Measurements from ENCODE around the gene OSER1. TPM values are rescaled to one million over a fixed set of nuclear protein-coding genes. Genes with fewer than 3 reads are reported as not detected.

The OSER1 gene
- total and polyA plus RNA-seq, 2 of the 8 experiments (the other 6 are each of a cell fraction or from before 2014, with no cell fraction given), result 24.5 to 31.8 TPM

GRCh38 chr20:44146272-44146671 lies 64.3 kb downstream of the OSER1 start:
- H2BK120ac ChIP-seq (replicated peaks; ENCODE audit: low read depth, low read length), result no peak overlapping the region
- no peak overlapping the region for H4K5ac ChIP-seq (ENCODE audit: insufficient read length, low read depth, low read length)
- no peaks in the 10 kb centered on the region for H3K23me2 ChIP-seq (ENCODE audit: low read depth, low read length)
- no peak overlapping the region for H3K18ac ChIP-seq (ENCODE audit: extremely low read depth, low read length)
- no peak for DNase-seq (ENCODE audit: low read depth in 1 of 2, low spot score in 2 of 2)
- H3K9ac ChIP-seq (replicated peaks in 1 of 4; ENCODE audit: extremely low read depth in 1 of 4, low read depth in 3 of 4, low read length in 3 of 4), result no peak overlapping the region
- no peaks in the 10 kb centered on the region for H3K4me1 ChIP-seq (replicated peaks in 1 of 4; ENCODE audit: control insufficient read depth in 3 of 4, insufficient read depth in 4 of 4, low read length in 3 of 4)
- H2BK12ac ChIP-seq (ENCODE audit: low read depth, low read length), result no peak overlapping the region
- no peaks in the 10 kb centered on the region for H4K20me1 ChIP-seq (replicated peaks in 1 of 2; ENCODE audit: control insufficient read depth in 1 of 2, insufficient read depth in 2 of 2, low read length in 2 of 2)
- H3K56ac ChIP-seq (replicated peaks; ENCODE audit: insufficient read length, low read depth, low read length), result no peak overlapping the region
- ChIA-PET CTCF (ENCODE audit: partially characterized antibody) (interaction anchor here (1.8 to 6.8 kb wide), 3 partner anchors 25 to 43 kb away, joined by 4 to 45 read pairs (median 6); no protein-coding TSS in a partner anchor), POLR2A (ENCODE audit: partially characterized antibody) (no interaction called here)
- TF ChIP-seq SUZ12 (IDR thresholded peaks at IDR 0.05; ENCODE audit: low read length), result no peak
- TF ChIP-seq ATF2 (IDR thresholded peaks at IDR 0.05; ENCODE audit: low read length), result no peak
- no peak for TF ChIP-seq SP1 (IDR thresholded peaks at IDR 0.05; ENCODE audit: low read depth, low read length)
- TF ChIP-seq JUND (IDR thresholded peaks at IDR 0.05; ENCODE audit: low read length), result no peak
- TF ChIP-seq KDM4A (IDR thresholded peaks at IDR 0.05; ENCODE audit: low read depth, low read length, severe bottlenecking), result no peak
- TF ChIP-seq, protein P1, sequence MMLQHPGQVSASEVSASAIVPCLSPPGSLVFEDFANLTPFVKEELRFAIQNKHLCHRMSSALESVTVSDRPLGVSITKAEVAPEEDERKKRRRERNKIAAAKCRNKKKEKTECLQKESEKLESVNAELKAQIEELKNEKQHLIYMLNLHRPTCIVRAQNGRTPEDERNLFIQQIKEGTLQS (IDR thresholded peaks at IDR 0.05; ENCODE audit: insufficient read depth, low read depth, low read length), result no peak
- TF ChIP-seq TAF7 (optimal IDR thresholded peaks at IDR 0.05; ENCODE audit: borderline replicate concordance, low read depth, low read length), result no peak
- TF ChIP-seq EZH2 (IDR thresholded peaks at IDR 0.05; ENCODE audit: low read depth, low read length, severe bottlenecking), result no peak
- no peak for TF ChIP-seq RNF2 (IDR thresholded peaks at IDR 0.05; ENCODE audit: borderline replicate concordance, low read depth, low read length, missing control alignments, poor library complexity, severe bottlenecking)
- TF ChIP-seq HDAC2 (IDR thresholded peaks at IDR 0.05; ENCODE audit: borderline replicate concordance in 1 of 2, low read depth in 2 of 2, low read length in 2 of 2), result no peak
- no peak for TF ChIP-seq NANOG (IDR thresholded peaks at IDR 0.05; ENCODE audit: insufficient read depth, low read depth, low read length, poor library complexity, severe bottlenecking)
- H3K27me3 ChIP-seq (replicated peaks in 1 of 4; ENCODE audit: control insufficient read depth in 3 of 4, extremely low read depth in 1 of 4, insufficient read depth in 3 of 4, low read length in 3 of 4), result no peaks in the 10 kb centered on the region
- no peak overlapping the region for H3K23ac ChIP-seq (ENCODE audit: insufficient read length)
- no peak overlapping the region for H2AFZ ChIP-seq (ENCODE audit: low read length)
- no peaks in the 10 kb centered on the region for H3K79me1 ChIP-seq (ENCODE audit: low read depth, low read length)
- H3K4me2 ChIP-seq (ENCODE audit: insufficient read depth in 1 of 2, low read depth in 2 of 2, low read length in 2 of 2), result no peak overlapping the region
- H2BK20ac ChIP-seq (ENCODE audit: low read length), result no peak overlapping the region
- no peak overlapping the region for H2BK15ac ChIP-seq (ENCODE audit: low read length)
- H3K27ac ChIP-seq (ENCODE audit: low read depth, low read length), result no peak overlapping the region
- no peak overlapping the region for H2BK5ac ChIP-seq (ENCODE audit: low read depth, low read length)
- H4K91ac ChIP-seq (replicated peaks; ENCODE audit: insufficient read length, low read length), result no peak overlapping the region
- H3K79me2 ChIP-seq (ENCODE audit: control insufficient read depth in 1 of 2, insufficient read depth in 2 of 2, low read length in 2 of 2), result no peaks in the 10 kb centered on the region
- no peak overlapping the region for H3K4me3 ChIP-seq (ENCODE audit: extremely low read depth in 1 of 4, insufficient read depth in 2 of 4, low read depth in 3 of 4, low read length in 4 of 4)
- no peak for FAIRE-seq
- no peaks in the 10 kb centered on the region for H3K36me3 ChIP-seq (ENCODE audit: control insufficient read depth in 2 of 4, insufficient read depth in 4 of 4, low read length in 3 of 4)
- no peak overlapping the region for H3K4ac ChIP-seq (replicated peaks; ENCODE audit: insufficient read length, low read depth, low read length)
- no peaks in the 10 kb centered on the region for H3K9me3 ChIP-seq (ENCODE audit: insufficient read depth in 2 of 2, low read depth in 1 of 2, low read length in 1 of 2)
- H3K14ac ChIP-seq (ENCODE audit: insufficient read length), result no peak overlapping the region
- WGBS, 2 experiments (ENCODE audit: extremely low coverage in 1 of 2, insufficient coverage in 1 of 2, insufficient read length in 1 of 2, insufficient replicate concordance in 2 of 2, low coverage in 1 of 2, low lambda C conversion rate in 2 of 2, missing lambda C conversion rate in 1 of 2), result 88% methylated on average over 4 of the region's 4 CpGs; no CpG with 5 or more reads in 1 of the 2 experiments
- H2AK5ac ChIP-seq (ENCODE audit: low read depth, low read length), result no peak overlapping the region
- peak overlapping the region; percentile 74 for H4K8ac ChIP-seq (ENCODE audit: extremely low read depth, insufficient read depth, low read length)
